Activated CD4-positive, alpha-beta T cell treated with anti-CD3 and anti-CD28 coated beads, Interleukin-2, amount 50 U/mL, for 16 hours (primary cell): ENCODE results near the gene MAML3.

Experiments
- DNase-seq: peaks from one replicate; pipeline ENCODE4 v3.0.0-alpha.2; 2020

MAML3 gene

GRCh38 chr4:139825523-139826014, 328.4 kb downstream of the MAML3 start:
- no peak for DNase-seq

- DNase-seq: no peak
Observed at GRCh38 chr4:139824882-139825522, 329.0 kb downstream of the MAML3 start.

GRCh38 chr4:139823746-139824145, 330.2 kb downstream of the MAML3 start:
- no peak for DNase-seq

- no peak for DNase-seq
Observed at GRCh38 chr4:139823345-139823744, 330.6 kb downstream of the MAML3 start.

GRCh38 chr4:139822391-139822790, 331.6 kb downstream of the MAML3 start:
- DNase-seq: no peak

GRCh38 chr4:139819082-139819481, 334.9 kb downstream of the MAML3 start:
- DNase-seq: no peak

GRCh38 chr4:139817657-139818452, 336.1 kb downstream of the MAML3 start:
- DNase-seq: no peak

- DNase-seq: no peak
Observed at GRCh38 chr4:139816856-139817255, 337.1 kb downstream of the MAML3 start.

GRCh38 chr4:139815778-139816601, 338.0 kb downstream of the MAML3 start:
- no peak for DNase-seq

- DNase-seq: no peak
Observed at GRCh38 chr4:139814323-139815015, 339.5 kb downstream of the MAML3 start.

- DNase-seq: no peak
Observed at GRCh38 chr4:139813881-139814280, 340.1 kb downstream of the MAML3 start.

- DNase-seq: no peak
Observed at GRCh38 chr4:139810710-139811109, 343.3 kb downstream of the MAML3 start.

- no peak for DNase-seq
Observed at GRCh38 chr4:139809757-139810140, 344.2 kb downstream of the MAML3 start.

- DNase-seq: no peak
Observed at GRCh38 chr4:139808808-139809756, 344.9 kb downstream of the MAML3 start.

- DNase-seq: no peak
Observed at GRCh38 chr4:139808381-139808807, 345.6 kb downstream of the MAML3 start.

- DNase-seq: no peak
Observed at GRCh38 chr4:139807483-139807882, 346.5 kb downstream of the MAML3 start.

- DNase-seq: no peak
Observed at GRCh38 chr4:139806929-139807328, 347.1 kb downstream of the MAML3 start.

GRCh38 chr4:139802931-139803330, 351.1 kb downstream of the MAML3 start:
- DNase-seq: no peak

- no peak for DNase-seq
Observed at GRCh38 chr4:139802488-139802887, 351.5 kb downstream of the MAML3 start.

GRCh38 chr4:139801895-139802294, 352.1 kb downstream of the MAML3 start:
- no peak for DNase-seq

GRCh38 chr4:139800082-139800481, 353.9 kb downstream of the MAML3 start:
- DNase-seq: no peak

- DNase-seq: no peak
Observed at GRCh38 chr4:139799615-139800014, 354.4 kb downstream of the MAML3 start.
